Lower lobe of right lung (tissue), 2 donors: ENCODE measurements around the gene IRF1. TPM values are rescaled to one million over a fixed set of nuclear protein-coding genes. Genes with fewer than 3 reads are reported as not detected.
A peak's percentile ranks its signal among the peaks of the same experiment; 100 is the strongest.
"Not testable (repeated sequence)": the region's sequence is repeated elsewhere in the genome, so short reads cannot be mapped to it uniquely, and the experiment has no call there.

Experiments used
- ATAC-seq, 2 donors: fragments of 200-7000 bp; cut with Tn5 transposase; one replicate each; pipeline ENCODE4 v1.9.1; 2020 to 2022; ENCODE audit warnings: mild to moderate bottlenecking in 2 of 2, moderate library complexity in 2 of 2
- DNase-seq: peaks from one replicate; pipeline ENCODE4 v3.0.0-alpha.2; 2020
- H3K27ac ChIP-seq: fragments of 200-600 bp; one replicate; pipeline ENCODE4 v1.8.0; 2022
- H3K27me3 ChIP-seq: fragments of 200-600 bp; one replicate; pipeline ENCODE4 v1.8.0; 2022; ENCODE audit warnings: low read depth
- H3K36me3 ChIP-seq: fragments of 200-600 bp; one replicate; pipeline ENCODE4 v1.8.0; 2022; ENCODE audit warnings: mild to moderate bottlenecking
- H3K4me1 ChIP-seq: fragments of 200-600 bp; one replicate; pipeline ENCODE4 v1.8.0; 2022
- H3K4me3 ChIP-seq: fragments of 200-600 bp; one replicate; pipeline ENCODE4 v1.8.0; 2022; ENCODE audit warnings: mild to moderate bottlenecking
- H3K9me3 ChIP-seq: fragments of 200-600 bp; one replicate; pipeline ENCODE4 v1.8.0; 2022
- CTCF ChIP-seq: fragments of 200-600 bp; IDR thresholded peaks from one replicate; pipeline ENCODE4 v1.8.0; 2022; ENCODE audit warnings: antibody characterized with exemption, mild to moderate bottlenecking
- intact Hi-C: fragments of 100-400 bp; cut with DNase I; formaldehyde crosslinking; loops from one replicate; pipeline ENCODE4 v1.11.0; 2022
- total RNA-seq: library from RNA; stranded (reverse); fragmentation: NEBNext Ultra II Directional; extraction: Animal tissue kit (Norgen Biotek cat#: 25700); gene quantifications from one replicate; pipeline ENCODE4 v1.2.1, GENCODE V29; 2021
- donor health status: DM: no; HTN: yes; CAD: no; lungs with severe emphysema.

IRF1 gene
- total RNA-seq, 1 donor from 2014 or later = 81.2 TPM

- Histone ChIP-seq H3K4me1 (peaks cover 57% of the 10 kb centered on the region), H3K9me3 (no peaks in the 10 kb centered on the region), H3K27ac (peak overlapping the region; percentile 58), H3K27me3 (no peaks in the 10 kb centered on the region), H3K4me3 (no peak overlapping the region), H3K36me3 (peaks cover 9% of the 10 kb centered on the region)
- no peak for DNase-seq
- peak in 1 of 2 donors; percentile 39 for ATAC-seq
- intact Hi-C loops = no loop called here
- no peak for TF ChIP-seq CTCF
Observed at GRCh38 chr5:132445640-132445923, 45.0 kb downstream of the IRF1 start.

DNA sequence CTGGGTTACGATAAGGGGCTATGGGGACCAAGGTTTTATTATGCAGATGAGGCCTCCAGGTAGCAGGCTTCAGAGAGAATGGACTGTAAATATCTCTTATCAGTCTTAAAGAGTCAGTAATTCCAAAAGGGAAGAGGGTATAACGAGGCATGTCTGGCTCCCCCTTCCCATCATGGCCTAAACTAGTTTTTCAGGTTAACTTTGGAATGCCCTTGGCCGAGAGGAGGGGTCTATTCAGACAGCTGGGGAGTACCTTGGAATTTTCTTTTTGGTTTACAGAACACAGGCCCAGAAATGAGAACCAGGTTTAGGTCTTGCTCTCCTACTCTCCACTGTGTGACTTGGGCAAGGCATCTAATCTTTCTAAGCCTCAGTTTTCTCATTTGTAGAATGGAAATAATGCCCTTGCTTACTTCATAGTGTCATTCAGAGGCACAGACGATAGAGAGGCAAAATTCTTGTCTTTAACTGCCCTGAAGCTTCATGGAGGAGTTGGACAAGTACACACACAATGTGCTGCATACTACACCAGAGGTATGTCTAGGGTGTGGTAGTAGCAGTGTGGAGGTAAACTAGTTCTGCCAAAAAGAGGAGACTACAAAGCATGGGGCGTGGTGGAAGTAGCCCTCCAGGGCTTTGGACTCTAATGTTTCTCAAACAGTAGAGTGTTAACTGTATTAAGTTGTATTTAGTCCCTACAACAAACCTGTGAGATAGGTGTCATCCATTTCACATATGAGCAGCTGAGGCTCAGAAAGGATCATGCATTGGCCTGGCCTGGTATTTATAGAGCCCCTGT lies 45.5 kb downstream of the IRF1 start:
- peaks cover 7% of the 10 kb centered on the region for H3K36me3 ChIP-seq
- no peak overlapping the region for H3K4me3 ChIP-seq
- H3K27ac ChIP-seq = peak overlapping the region; percentile 58
- DNase-seq = no peak
- no peaks in the 10 kb centered on the region for H3K27me3 ChIP-seq
- H3K4me1 ChIP-seq = peaks cover 63% of the 10 kb centered on the region
- intact Hi-C loops = no loop called here
- no peaks in the 10 kb centered on the region for H3K9me3 ChIP-seq
- ATAC-seq = peak; percentile 37 to 45
- TF ChIP-seq CTCF = no peak

DNA sequence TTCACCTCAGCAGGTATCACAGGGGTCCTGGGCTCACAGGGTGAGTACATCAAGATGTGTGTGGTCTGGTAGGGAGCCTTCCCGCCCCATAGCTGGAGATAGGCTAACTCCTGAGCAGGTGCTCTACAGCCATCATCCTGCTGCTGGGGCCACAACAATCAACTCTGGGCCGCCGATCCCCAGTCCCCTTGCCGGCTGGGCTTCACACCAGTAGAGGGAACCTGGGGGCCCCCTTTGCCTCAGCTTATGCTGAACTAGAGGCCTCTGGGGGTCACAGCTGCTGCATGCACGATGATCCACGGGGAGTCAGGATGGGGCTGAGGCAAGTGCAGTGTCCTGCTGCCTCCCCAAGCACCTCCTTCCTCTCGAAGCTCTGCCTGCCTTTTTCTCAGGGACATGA lies 46.5 kb downstream of the IRF1 start:
- TF ChIP-seq CTCF = no peak
- peaks cover 73% of the 10 kb centered on the region for H3K4me1 ChIP-seq

DNA sequence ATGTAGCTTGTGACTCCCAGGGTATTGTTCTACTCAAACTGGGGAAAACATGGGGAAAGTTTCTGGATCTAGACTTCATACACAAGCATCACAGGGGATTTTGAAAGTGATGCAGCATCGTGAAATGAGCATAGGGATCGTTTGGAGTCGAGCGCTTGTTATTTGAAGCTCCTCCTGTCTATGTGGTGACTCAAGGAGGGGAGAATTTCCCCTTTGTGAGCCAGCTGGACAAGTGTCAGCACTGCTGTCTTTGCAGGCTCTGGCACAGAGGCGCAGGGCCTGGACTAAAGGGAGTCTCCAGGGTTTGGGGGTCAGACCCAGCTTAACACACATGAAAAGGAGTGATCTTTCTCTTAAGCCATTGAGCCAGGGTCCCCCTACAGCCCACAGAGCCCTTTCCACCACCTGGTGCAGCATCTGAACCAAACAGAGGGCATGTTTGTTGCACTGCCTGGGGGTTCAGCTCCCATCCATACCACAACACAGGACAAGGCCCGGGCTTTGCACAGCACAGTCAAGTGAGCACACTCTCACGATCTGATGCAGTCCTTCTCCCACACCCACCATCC lies 51.0 kb downstream of the IRF1 start:
- no peaks in the 10 kb centered on the region for H3K36me3 ChIP-seq
- no peak overlapping the region for H3K4me3 ChIP-seq
- intact Hi-C loops = no loop called here
- DNase-seq = no peak
- H3K4me1 ChIP-seq = peaks cover 80% of the 10 kb centered on the region
- no peak for TF ChIP-seq CTCF
- no peaks in the 10 kb centered on the region for H3K27me3 ChIP-seq
- peak overlapping the region; percentile 75 for H3K27ac ChIP-seq
- H3K9me3 ChIP-seq = no peaks in the 10 kb centered on the region
- ATAC-seq = peak; percentile 56 to 71

More for the DNA sequence above, 46.5 kb downstream of the IRF1 start:
- Histone ChIP-seq H3K4me3 (no peak overlapping the region), H3K36me3 (no peaks in the 10 kb centered on the region), H3K27me3 (no peaks in the 10 kb centered on the region), H3K9me3 (no peaks in the 10 kb centered on the region), H3K27ac (peak overlapping the region; percentile 5)
- ATAC-seq (no peak), DNase-seq (no peak)
- intact Hi-C loops = no loop called here

- no peaks in the 10 kb centered on the region for H3K36me3 ChIP-seq
- H3K4me1 ChIP-seq = peaks cover 81% of the 10 kb centered on the region
- TF ChIP-seq CTCF = no peak
- intact Hi-C loops = no loop called here
- peak in 1 of 2 donors; percentile 24 for ATAC-seq
- H3K4me3 ChIP-seq = no peak overlapping the region
- DNase-seq = no peak
- H3K27ac ChIP-seq = peak overlapping the region; percentile 75
- H3K27me3 ChIP-seq = no peaks in the 10 kb centered on the region
- H3K9me3 ChIP-seq = no peaks in the 10 kb centered on the region
Observed at GRCh38 chr5:132438917-132439316, 51.7 kb downstream of the IRF1 start.

DNA sequence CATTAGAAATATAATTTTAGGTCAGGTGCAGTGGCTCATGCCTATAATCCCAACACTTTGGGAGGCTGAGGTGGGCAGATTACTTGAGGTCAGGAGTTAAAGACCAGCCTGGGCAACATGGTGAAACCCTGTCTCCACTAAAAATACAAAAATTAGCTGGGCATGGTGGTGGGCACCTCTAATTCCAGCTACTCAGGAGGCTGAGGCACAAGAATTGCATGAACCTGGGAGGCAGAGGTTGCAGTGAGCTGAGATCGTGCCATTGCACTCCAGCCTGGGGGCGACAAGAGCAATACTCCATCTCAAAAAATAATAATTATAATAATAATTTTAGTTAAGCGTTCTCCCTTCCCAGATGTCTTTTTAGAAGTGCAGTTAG lies 52.3 kb downstream of the IRF1 start:
- H3K36me3 ChIP-seq, DNase-seq, intact Hi-C loops, H3K4me3 ChIP-seq, H3K9me3 ChIP-seq, H3K27me3 ChIP-seq, ATAC-seq: not testable (repeated sequence)
- Histone ChIP-seq H3K4me1 (peaks cover 85% of the 10 kb centered on the region), H3K27ac (peak overlapping the region; percentile 75)
